ENCODE data around the gene CORO1C. TPM values are rescaled to one million over a fixed set of nuclear protein-coding genes. Genes with fewer than 3 reads are reported as not detected.

CORO1C gene
- polyA plus RNA-seq, 4 donors = 56.9 to 66.4 (median 59.4) TPM

GRCh38 chr12:108727868-108728735, 3.2 kb downstream of the CORO1C start:
- DNase-seq (ENCODE audit: low read depth in 4 of 4, low spot score in 3 of 4) = no peak

- no peak for DNase-seq (ENCODE audit: low read depth in 4 of 4, low spot score in 3 of 4)
Observed at GRCh38 chr12:108727161-108727560, 4.2 kb downstream of the CORO1C start.

- DNase-seq (ENCODE audit: low read depth in 4 of 4, low spot score in 3 of 4) = no peak
Observed at GRCh38 chr12:108724890-108725151, 6.5 kb downstream of the CORO1C start.

- DNase-seq (ENCODE audit: low read depth in 4 of 4, low spot score in 3 of 4) = no peak
Observed at GRCh38 chr12:108724054-108724889, 7.0 kb downstream of the CORO1C start.

- DNase-seq (ENCODE audit: low read depth in 4 of 4, low spot score in 3 of 4) = no peak
Observed at GRCh38 chr12:108722992-108723766, 8.1 kb downstream of the CORO1C start.

GRCh38 chr12:108722463-108722862, 8.9 kb downstream of the CORO1C start:
- DNase-seq (ENCODE audit: low read depth in 4 of 4, low spot score in 3 of 4) = no peak

GRCh38 chr12:108721824-108722223, 9.5 kb downstream of the CORO1C start:
- DNase-seq (ENCODE audit: low read depth in 4 of 4, low spot score in 3 of 4) = no peak

- DNase-seq (ENCODE audit: low read depth in 4 of 4, low spot score in 3 of 4) = no peak
Observed at GRCh38 chr12:108720757-108721514, 10.4 kb downstream of the CORO1C start.

GRCh38 chr12:108717243-108717642, 14.1 kb downstream of the CORO1C start:
- DNase-seq (ENCODE audit: low read depth in 4 of 4, low spot score in 3 of 4) = no peak

GRCh38 chr12:108714866-108715265, 16.5 kb downstream of the CORO1C start:
- no peak for DNase-seq (ENCODE audit: low read depth in 4 of 4, low spot score in 3 of 4)

- no peak for DNase-seq (ENCODE audit: low read depth in 4 of 4, low spot score in 3 of 4)
Observed at GRCh38 chr12:108713471-108713870, 17.8 kb downstream of the CORO1C start.

GRCh38 chr12:108712925-108713203, 18.5 kb downstream of the CORO1C start:
- no peak for DNase-seq (ENCODE audit: low read depth in 4 of 4, low spot score in 3 of 4)

GRCh38 chr12:108712165-108712924, 19.0 kb downstream of the CORO1C start:
- no peak for DNase-seq (ENCODE audit: low read depth in 4 of 4, low spot score in 3 of 4)

- DNase-seq (ENCODE audit: low read depth in 4 of 4, low spot score in 3 of 4) = no peak
Observed at GRCh38 chr12:108711489-108712164, 19.7 kb downstream of the CORO1C start.

GRCh38 chr12:108709697-108710096, 21.6 kb downstream of the CORO1C start:
- DNase-seq (ENCODE audit: low read depth in 4 of 4, low spot score in 3 of 4) = no peak

- DNase-seq (ENCODE audit: low read depth in 4 of 4, low spot score in 3 of 4) = no peak
Observed at GRCh38 chr12:108704527-108704926, 26.8 kb downstream of the CORO1C start.

- DNase-seq (ENCODE audit: low read depth in 4 of 4, low spot score in 3 of 4) = no peak
Observed at GRCh38 chr12:108702595-108703320, 28.6 kb downstream of the CORO1C start.

- DNase-seq (ENCODE audit: low read depth in 4 of 4, low spot score in 3 of 4) = no peak
Observed at GRCh38 chr12:108701779-108702441, 29.4 kb downstream of the CORO1C start.
